T-helper 1 cell treated with Interleukin-12 subunit alpha and Interleukin-12 subunit beta and Interleukin-4 antibody, amounts not matched to agents 30 μg/mL and 1 μg/mL, for 36 hours (primary cell): ENCODE data around the gene REV3L.

Experiments used
- H3K27ac Mint-ChIP-seq: one replicate; pipeline ENCODE4 v1.8.0; 2021; ENCODE audit warnings: mild to moderate bottlenecking, mixed read lengths
- H3K27me3 Mint-ChIP-seq: one replicate; pipeline ENCODE4 v1.8.0; 2021; ENCODE audit warnings: low read depth, mixed read lengths
- H3K36me3 Mint-ChIP-seq: one replicate; pipeline ENCODE4 v1.8.0; 2021; ENCODE audit warnings: low read depth, mixed read lengths
- H3K4me1 Mint-ChIP-seq: one replicate; pipeline ENCODE4 v1.8.0; 2021; ENCODE audit warnings: low read depth, mixed read lengths
- H3K4me3 Mint-ChIP-seq: one replicate; pipeline ENCODE4 v1.8.0; 2021; ENCODE audit warnings: mild to moderate bottlenecking, moderate library complexity, mixed read lengths
- H3K9me3 Mint-ChIP-seq: one replicate; pipeline ENCODE4 v1.8.0; 2021; ENCODE audit warnings: mixed read lengths

Gene REV3L

GRCh38 chr6:111468329-111469012 is 14.5 kb downstream of the REV3L start:
- no peak overlapping the region for H3K27ac Mint-ChIP-seq
- no peaks in the 10 kb centered on the region for H3K27me3 Mint-ChIP-seq
- no peaks in the 10 kb centered on the region for H3K9me3 Mint-ChIP-seq
- H3K4me3 Mint-ChIP-seq, result no peak overlapping the region
- H3K36me3 Mint-ChIP-seq, result no peaks in the 10 kb centered on the region
- H3K4me1 Mint-ChIP-seq, result peaks cover 21% of the 10 kb centered on the region

GRCh38 chr6:111464184-111464583 is 18.8 kb downstream of the REV3L start:
- no peak overlapping the region for H3K27ac Mint-ChIP-seq
- no peak overlapping the region for H3K4me3 Mint-ChIP-seq
- no peaks in the 10 kb centered on the region for H3K27me3 Mint-ChIP-seq

GRCh38 chr6:111462770-111463391 is 20.1 kb downstream of the REV3L start:
- Mint-ChIP-seq H3K9me3 (peaks cover 22% of the 10 kb centered on the region), H3K4me3 (no peak overlapping the region), H3K27me3 (no peaks in the 10 kb centered on the region), H3K36me3 (peaks cover 25% of the 10 kb centered on the region), H3K27ac (no peak overlapping the region), H3K4me1 (peaks cover 18% of the 10 kb centered on the region)

More at GRCh38 chr6:111464184-111464583, 18.8 kb downstream of the REV3L start:
- H3K36me3 Mint-ChIP-seq, result peaks cover 13% of the 10 kb centered on the region
- peaks cover 20% of the 10 kb centered on the region for H3K4me1 Mint-ChIP-seq
- peaks cover 11% of the 10 kb centered on the region for H3K9me3 Mint-ChIP-seq

- Mint-ChIP-seq H3K27ac (peak overlapping the region; percentile 29), H3K36me3 (peaks cover 28% of the 10 kb centered on the region), H3K9me3 (peaks cover 27% of the 10 kb centered on the region), H3K4me3 (peak overlapping the region; percentile 50), H3K4me1 (peaks cover 20% of the 10 kb centered on the region), H3K27me3 (no peaks in the 10 kb centered on the region)
Measured at GRCh38 chr6:111461860-111462259, 21.2 kb downstream of the REV3L start.

GRCh38 chr6:111458670-111459232 is 24.3 kb downstream of the REV3L start:
- peaks cover 32% of the 10 kb centered on the region for H3K36me3 Mint-ChIP-seq
- H3K4me3 Mint-ChIP-seq, result no peak overlapping the region
- H3K27ac Mint-ChIP-seq, result no peak overlapping the region
- H3K9me3 Mint-ChIP-seq, result peaks cover 27% of the 10 kb centered on the region
- H3K4me1 Mint-ChIP-seq, result peaks cover 20% of the 10 kb centered on the region
- no peaks in the 10 kb centered on the region for H3K27me3 Mint-ChIP-seq

GRCh38 chr6:111456208-111456607 is 26.8 kb downstream of the REV3L start:
- H3K4me3 Mint-ChIP-seq, result no peak overlapping the region
- H3K4me1 Mint-ChIP-seq, result peaks cover 1% of the 10 kb centered on the region
- H3K27me3 Mint-ChIP-seq, result no peaks in the 10 kb centered on the region
- H3K27ac Mint-ChIP-seq, result no peak overlapping the region
- H3K9me3 Mint-ChIP-seq, result peaks cover 27% of the 10 kb centered on the region
- H3K36me3 Mint-ChIP-seq, result peaks cover 30% of the 10 kb centered on the region

- Mint-ChIP-seq H3K4me3 (no peak overlapping the region), H3K36me3 (peaks cover 6% of the 10 kb centered on the region), H3K27ac (no peak overlapping the region), H3K4me1 (peaks cover 2% of the 10 kb centered on the region), H3K9me3 (no peaks in the 10 kb centered on the region), H3K27me3 (no peaks in the 10 kb centered on the region)
Measured at GRCh38 chr6:111450636-111451035, 32.4 kb downstream of the REV3L start.

- no peak overlapping the region for H3K4me3 Mint-ChIP-seq
- H3K36me3 Mint-ChIP-seq, result peaks cover 4% of the 10 kb centered on the region
- peaks cover 2% of the 10 kb centered on the region for H3K4me1 Mint-ChIP-seq
- no peaks in the 10 kb centered on the region for H3K27me3 Mint-ChIP-seq
- no peak overlapping the region for H3K27ac Mint-ChIP-seq
- H3K9me3 Mint-ChIP-seq, result no peaks in the 10 kb centered on the region
Measured at GRCh38 chr6:111450087-111450486, 32.9 kb downstream of the REV3L start.

GRCh38 chr6:111449129-111449528 is 33.9 kb downstream of the REV3L start:
- Mint-ChIP-seq H3K9me3 (no peaks in the 10 kb centered on the region), H3K36me3 (peaks cover 2% of the 10 kb centered on the region), H3K27me3 (no peaks in the 10 kb centered on the region), H3K4me3 (no peak overlapping the region), H3K4me1 (peaks cover 2% of the 10 kb centered on the region), H3K27ac (no peak overlapping the region)

GRCh38 chr6:111447051-111447450 is 36.0 kb downstream of the REV3L start:
- Mint-ChIP-seq H3K9me3 (no peaks in the 10 kb centered on the region), H3K4me3 (no peak overlapping the region), H3K27ac (no peak overlapping the region), H3K4me1 (peaks cover 2% of the 10 kb centered on the region), H3K27me3 (no peaks in the 10 kb centered on the region), H3K36me3 (peaks cover 2% of the 10 kb centered on the region)

GRCh38 chr6:111445861-111446267 is 37.2 kb downstream of the REV3L start:
- Mint-ChIP-seq H3K27ac (no peak overlapping the region), H3K4me3 (no peak overlapping the region), H3K27me3 (no peaks in the 10 kb centered on the region), H3K4me1 (peaks cover 5% of the 10 kb centered on the region), H3K36me3 (peaks cover 2% of the 10 kb centered on the region), H3K9me3 (no peaks in the 10 kb centered on the region)

GRCh38 chr6:111444794-111445193 is 38.2 kb downstream of the REV3L start:
- Mint-ChIP-seq H3K36me3 (peaks cover 2% of the 10 kb centered on the region), H3K9me3 (no peaks in the 10 kb centered on the region), H3K27ac (no peak overlapping the region), H3K27me3 (no peaks in the 10 kb centered on the region), H3K4me3 (no peak overlapping the region), H3K4me1 (peaks cover 5% of the 10 kb centered on the region)

GRCh38 chr6:111441678-111442243 is 41.3 kb downstream of the REV3L start:
- Mint-ChIP-seq H3K4me3 (no peak overlapping the region), H3K27me3 (no peaks in the 10 kb centered on the region), H3K9me3 (no peaks in the 10 kb centered on the region), H3K4me1 (peaks cover 3% of the 10 kb centered on the region), H3K36me3 (no peaks in the 10 kb centered on the region), H3K27ac (no peak overlapping the region)

- peaks cover 3% of the 10 kb centered on the region for H3K9me3 Mint-ChIP-seq
- H3K4me1 Mint-ChIP-seq, result peaks cover 14% of the 10 kb centered on the region
- no peak overlapping the region for H3K27ac Mint-ChIP-seq
- H3K36me3 Mint-ChIP-seq, result no peaks in the 10 kb centered on the region
- no peak overlapping the region for H3K4me3 Mint-ChIP-seq
- H3K27me3 Mint-ChIP-seq, result no peaks in the 10 kb centered on the region
Measured at GRCh38 chr6:111439171-111439570, 43.8 kb downstream of the REV3L start.

- Mint-ChIP-seq H3K9me3 (peaks cover 3% of the 10 kb centered on the region), H3K4me1 (peaks cover 20% of the 10 kb centered on the region), H3K27me3 (no peaks in the 10 kb centered on the region), H3K36me3 (peaks cover 7% of the 10 kb centered on the region), H3K27ac (no peak overlapping the region), H3K4me3 (no peak overlapping the region)
Measured at GRCh38 chr6:111437573-111437972, 45.4 kb downstream of the REV3L start.
